ENCODE data around the gene SORCS3. TPM values are rescaled to one million over a fixed set of nuclear protein-coding genes. Genes with fewer than 3 reads are reported as not detected.

SORCS3 gene
- total RNA-seq, 1 donor from 2014 or later = not detected

- intact Hi-C loops (cut with micrococcal nuclease) = no loop called here
- peaks cover 7% of the 10 kb centered on the region for H3K9me3 Mint-ChIP-seq
- ATAC-seq (ENCODE audit: low read depth) (no peak), DNase-seq (no peak)
- H3K27ac Mint-ChIP-seq = no peak overlapping the region
- ChIA-PET CTCF (no interaction called here), POLR2A (no interaction called here)
- H3K4me1 Mint-ChIP-seq = no peaks in the 10 kb centered on the region
- no peak overlapping the region for H3K4me3 Mint-ChIP-seq
- H3K27me3 Mint-ChIP-seq = no peaks in the 10 kb centered on the region
- no peaks in the 10 kb centered on the region for H3K36me3 Mint-ChIP-seq (ENCODE audit: low read depth)
- no peak for TF ChIP-seq CTCF (IDR thresholded peaks at IDR 0.05)
These were observed 325.6 kb downstream of the SORCS3 start for GRCh38 chr10:104966563-104967297.

GRCh38 chr10:104980368-104980767 is 339.3 kb downstream of the SORCS3 start:
- no peak for DNase-seq
- Mint-ChIP-seq H3K36me3 (ENCODE audit: low read depth) (no peaks in the 10 kb centered on the region), H3K9me3 (no peaks in the 10 kb centered on the region), H3K27ac (no peak overlapping the region), H3K4me3 (no peak overlapping the region), H3K27me3 (no peaks in the 10 kb centered on the region), H3K4me1 (no peaks in the 10 kb centered on the region)
- POLR2A ChIA-PET = no interaction called here
- intact Hi-C loops (cut with micrococcal nuclease) = no loop called here
- no peak for TF ChIP-seq CTCF (IDR thresholded peaks at IDR 0.05)
- CTCF ChIA-PET = no interaction called here
- ATAC-seq (ENCODE audit: low read depth) = no peak

GRCh38 chr10:104981995-104982394 is 340.9 kb downstream of the SORCS3 start:
- no peak for TF ChIP-seq CTCF (IDR thresholded peaks at IDR 0.05)
- Mint-ChIP-seq H3K4me1 (no peaks in the 10 kb centered on the region), H3K27ac (no peak overlapping the region), H3K27me3 (no peaks in the 10 kb centered on the region), H3K36me3 (ENCODE audit: low read depth) (no peaks in the 10 kb centered on the region), H3K4me3 (no peak overlapping the region), H3K9me3 (peaks cover 2% of the 10 kb centered on the region)
- POLR2A ChIA-PET = no interaction called here
- ATAC-seq (ENCODE audit: low read depth) (no peak), DNase-seq (no peak)
- CTCF ChIA-PET = no interaction called here
- intact Hi-C loops (cut with micrococcal nuclease) = no loop called here

- POLR2A ChIA-PET = no interaction called here
- Mint-ChIP-seq H3K4me1 (no peaks in the 10 kb centered on the region), H3K9me3 (peaks cover 2% of the 10 kb centered on the region), H3K4me3 (no peak overlapping the region), H3K27ac (no peak overlapping the region), H3K36me3 (ENCODE audit: low read depth) (no peaks in the 10 kb centered on the region), H3K27me3 (no peaks in the 10 kb centered on the region)
- TF ChIP-seq CTCF (IDR thresholded peaks at IDR 0.05) = no peak
- CTCF ChIA-PET = no interaction called here
- intact Hi-C loops (cut with micrococcal nuclease) = no loop called here
- ATAC-seq (ENCODE audit: low read depth) (no peak), DNase-seq (no peak)
These were observed 347.6 kb downstream of the SORCS3 start for GRCh38 chr10:104988686-104989085.

GRCh38 chr10:104989880-104990279 is 348.8 kb downstream of the SORCS3 start:
- CTCF ChIA-PET = no interaction called here

More at GRCh38 chr10:104989880-104990279, 348.8 kb downstream of the SORCS3 start:
- Mint-ChIP-seq H3K4me1 (no peaks in the 10 kb centered on the region), H3K4me3 (no peak overlapping the region), H3K27ac (no peak overlapping the region), H3K27me3 (no peaks in the 10 kb centered on the region), H3K36me3 (ENCODE audit: low read depth) (no peaks in the 10 kb centered on the region), H3K9me3 (peaks cover 2% of the 10 kb centered on the region)
- intact Hi-C loops (cut with micrococcal nuclease) = no loop called here
- POLR2A ChIA-PET = no interaction called here
- TF ChIP-seq CTCF (IDR thresholded peaks at IDR 0.05) = no peak
- DNase-seq = no peak
- no peak for ATAC-seq (ENCODE audit: low read depth)
